HuH-7.5 (cell line): Measurements from ENCODE around the gene ADGRG1.
A peak's percentile ranks its signal among the peaks of the same experiment; 100 is the strongest.

Experiments used
- DNase-seq: peaks from one replicate; pipeline ENCODE4 v3.0.0; 2011; ENCODE audit warnings: low spot score

ADGRG1 gene

GRCh38 chr16:57606147-57606846, 22.1 kb upstream of the ADGRG1 start:
- DNase-seq, result no peak

GRCh38 chr16:57606847-57607501, 21.5 kb upstream of the ADGRG1 start:
- DNase-seq, result peak; percentile 46

- no peak for DNase-seq
Observed at GRCh38 chr16:57607676-57608461, 20.6 kb upstream of the ADGRG1 start.

DNA sequence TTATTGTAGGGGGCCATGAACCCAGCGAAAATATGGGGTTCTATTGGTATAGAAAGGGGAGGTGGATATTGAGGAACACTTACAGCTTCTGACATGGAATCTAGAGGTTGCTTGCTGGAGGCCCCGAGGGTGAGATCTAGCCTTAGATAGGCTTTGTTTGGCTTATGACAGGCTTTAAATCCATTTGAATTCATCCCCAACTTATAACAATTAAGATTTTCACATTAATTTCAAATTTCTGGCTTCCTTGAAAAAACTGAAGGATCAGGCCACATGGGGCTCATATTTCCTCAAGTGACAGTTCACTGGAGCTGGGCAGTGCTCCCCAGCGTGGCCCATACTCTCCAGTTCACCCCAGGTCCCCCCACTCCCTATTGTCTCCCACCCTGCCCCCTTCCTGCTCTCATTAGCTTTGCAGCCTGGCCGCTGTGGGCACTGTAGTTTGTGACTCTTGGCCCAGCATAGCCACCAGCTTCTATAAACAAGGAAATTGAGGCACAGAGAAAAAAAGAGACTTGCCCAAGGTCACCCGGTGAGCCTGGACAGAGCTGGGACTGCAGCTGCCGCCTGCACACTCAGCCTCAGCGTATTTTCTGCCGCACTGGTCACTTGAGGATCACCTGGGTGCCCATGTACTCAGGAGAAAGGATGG, 19.8 kb upstream of the ADGRG1 start:
- no peak for DNase-seq

DNA sequence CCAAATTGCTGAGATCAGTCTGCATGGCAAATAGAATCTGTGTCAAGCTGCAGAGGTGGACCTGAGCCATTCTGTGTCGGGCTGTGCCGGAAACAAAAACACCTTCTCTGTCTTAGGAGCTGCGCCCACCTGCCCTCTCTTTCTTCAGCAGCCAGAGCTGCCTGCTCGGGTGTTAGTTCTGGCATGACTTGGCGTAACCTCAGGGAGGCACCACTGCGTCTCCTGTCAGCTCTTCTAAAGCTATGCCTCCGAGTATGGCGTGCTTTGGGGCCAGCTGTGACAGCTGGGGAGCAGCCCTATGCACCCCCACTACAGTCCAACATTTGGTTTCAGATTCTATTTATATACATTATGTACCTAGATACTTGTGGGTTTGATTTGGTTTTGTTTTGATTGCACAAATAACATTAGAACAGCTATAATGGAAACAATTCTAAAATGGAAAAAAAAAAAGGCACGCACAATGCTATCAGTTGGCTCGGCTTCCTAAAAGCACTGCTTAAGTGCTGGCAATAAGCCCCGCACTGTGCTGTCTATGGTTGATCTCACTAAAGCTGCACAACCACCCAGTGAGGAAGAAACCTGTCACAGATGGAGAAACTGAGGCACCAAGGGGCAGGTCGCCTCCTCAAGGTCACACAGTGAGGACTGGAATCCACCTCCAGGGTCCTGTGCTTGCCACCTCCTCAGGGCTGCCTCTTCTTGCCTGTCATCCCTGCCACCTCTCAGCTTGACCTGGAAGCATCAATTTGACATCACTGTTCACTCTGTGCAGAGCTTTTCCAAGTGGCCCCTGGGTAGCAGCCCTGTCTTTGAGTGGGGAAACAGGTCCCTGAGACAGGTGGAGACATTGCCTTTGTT, 18.7 kb upstream of the ADGRG1 start:
- DNase-seq, result no peak

DNA sequence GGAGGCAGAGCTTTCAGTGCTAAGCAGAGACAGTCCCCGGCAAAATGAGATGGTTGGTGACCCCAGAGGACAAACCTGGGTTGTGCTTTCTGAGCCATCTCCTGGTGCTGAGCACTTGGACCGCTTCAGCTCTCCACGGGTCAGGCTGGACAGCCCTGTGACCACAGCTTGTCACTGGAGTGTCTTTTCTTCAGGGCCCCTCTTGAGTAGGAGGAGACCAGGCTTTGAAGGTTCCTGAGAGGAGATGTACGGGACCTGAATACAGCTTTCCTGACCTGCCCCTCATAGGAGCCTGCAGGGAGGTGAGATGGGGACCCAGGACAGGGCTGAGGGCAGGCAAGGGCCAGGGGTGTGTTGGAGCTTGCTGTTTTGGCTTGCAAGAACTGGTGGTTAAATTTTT, 17.8 kb upstream of the ADGRG1 start:
- no peak for DNase-seq

- no peak for DNase-seq
Observed at GRCh38 chr16:57611181-57611580, 17.2 kb upstream of the ADGRG1 start.

- no peak for DNase-seq
Observed at GRCh38 chr16:57611706-57612105, 16.7 kb upstream of the ADGRG1 start.

DNA sequence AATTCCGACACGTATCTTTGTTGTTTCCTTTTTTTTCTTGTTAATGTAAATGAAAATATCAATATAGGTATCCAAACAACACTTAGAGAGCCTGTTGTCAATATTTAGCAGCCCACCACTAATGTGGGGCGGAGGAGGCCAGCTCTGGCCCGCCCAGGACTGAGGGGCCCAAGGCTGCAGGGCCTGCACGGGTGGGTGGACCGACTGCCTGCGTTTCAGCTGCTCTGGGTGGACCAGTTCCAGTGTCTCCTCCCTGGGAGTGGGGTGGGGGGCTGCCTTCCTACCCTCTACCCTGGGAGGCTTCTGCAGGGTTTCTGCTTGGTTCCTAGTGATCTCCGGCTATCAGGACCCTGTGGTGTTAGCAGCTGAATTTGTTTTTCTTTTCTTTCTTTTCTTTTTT, 15.9 kb upstream of the ADGRG1 start:
- DNase-seq, result no peak

- no peak for DNase-seq
Observed at GRCh38 chr16:57613514-57613913, 14.9 kb upstream of the ADGRG1 start.

DNA sequence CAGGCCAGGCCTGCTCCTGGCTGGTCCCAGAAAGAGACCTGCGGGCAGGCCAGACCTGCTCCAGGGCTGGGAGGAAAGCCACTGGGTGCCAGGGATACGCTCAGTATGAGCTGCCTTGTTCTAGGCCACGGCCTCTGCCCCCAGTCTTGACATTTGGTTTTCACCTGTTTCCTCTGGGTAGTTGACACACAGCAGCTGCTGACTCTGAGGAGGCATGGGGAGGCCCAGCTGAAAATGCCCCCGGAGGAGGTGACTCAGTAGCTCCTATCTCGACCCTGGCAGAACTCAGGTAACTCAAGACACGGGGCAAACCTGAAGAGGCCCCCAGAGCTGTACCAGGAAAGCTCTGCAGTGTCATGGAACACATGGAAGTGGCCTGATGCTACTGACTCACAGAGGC, 13.9 kb upstream of the ADGRG1 start:
- DNase-seq, result no peak

DNA sequence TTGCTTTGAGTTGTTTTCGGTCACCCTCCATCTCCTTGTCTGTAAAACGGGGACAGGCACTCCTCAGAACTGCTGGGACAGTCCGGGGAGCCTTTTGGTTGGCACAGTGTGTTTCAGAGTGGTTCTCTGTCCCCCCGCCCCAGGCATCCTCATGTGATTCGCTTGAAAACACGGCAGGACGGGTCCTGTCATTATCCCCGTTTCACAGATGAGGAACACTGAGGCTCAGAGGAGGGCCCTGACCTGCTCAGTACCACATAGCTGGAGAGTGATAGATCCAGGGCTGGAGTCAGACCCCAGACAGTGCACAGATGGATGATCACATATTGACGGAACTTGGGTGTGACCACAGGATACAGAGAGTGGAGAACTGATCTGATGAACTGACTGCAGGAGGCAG, 13.5 kb upstream of the ADGRG1 start:
- DNase-seq, result no peak

- no peak for DNase-seq
Observed at GRCh38 chr16:57615813-57616212, 12.6 kb upstream of the ADGRG1 start.

- DNase-seq, result no peak
Observed at GRCh38 chr16:57616241-57616640, 12.2 kb upstream of the ADGRG1 start.

- no peak for DNase-seq
Observed at GRCh38 chr16:57616876-57617275, 11.6 kb upstream of the ADGRG1 start.

DNA sequence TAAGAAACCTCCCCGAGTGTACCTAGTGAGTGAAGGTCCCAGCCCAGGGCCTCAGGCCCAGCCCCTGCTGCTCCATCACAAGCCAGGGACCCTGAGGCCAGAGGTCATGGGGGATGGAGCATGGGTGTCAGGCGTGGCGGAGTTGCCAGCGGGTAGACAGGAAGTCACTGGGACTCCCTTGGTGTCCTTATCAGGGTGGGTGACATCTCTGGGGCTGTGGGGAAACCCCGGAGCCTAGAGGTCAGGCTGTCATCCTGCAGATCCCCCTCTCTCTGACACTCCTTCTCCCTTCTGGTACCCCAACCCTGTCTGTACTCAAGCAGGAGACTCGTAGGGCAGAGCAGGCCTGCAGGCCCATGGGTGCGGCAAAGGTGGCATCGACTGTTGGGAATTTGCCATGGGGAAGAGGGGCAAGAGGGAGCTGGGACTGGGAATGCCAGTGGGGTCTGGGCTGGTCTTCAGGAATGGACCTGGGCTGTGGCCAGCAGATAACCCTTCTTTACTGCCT, 10.8 kb upstream of the ADGRG1 start:
- no peak for DNase-seq

DNA sequence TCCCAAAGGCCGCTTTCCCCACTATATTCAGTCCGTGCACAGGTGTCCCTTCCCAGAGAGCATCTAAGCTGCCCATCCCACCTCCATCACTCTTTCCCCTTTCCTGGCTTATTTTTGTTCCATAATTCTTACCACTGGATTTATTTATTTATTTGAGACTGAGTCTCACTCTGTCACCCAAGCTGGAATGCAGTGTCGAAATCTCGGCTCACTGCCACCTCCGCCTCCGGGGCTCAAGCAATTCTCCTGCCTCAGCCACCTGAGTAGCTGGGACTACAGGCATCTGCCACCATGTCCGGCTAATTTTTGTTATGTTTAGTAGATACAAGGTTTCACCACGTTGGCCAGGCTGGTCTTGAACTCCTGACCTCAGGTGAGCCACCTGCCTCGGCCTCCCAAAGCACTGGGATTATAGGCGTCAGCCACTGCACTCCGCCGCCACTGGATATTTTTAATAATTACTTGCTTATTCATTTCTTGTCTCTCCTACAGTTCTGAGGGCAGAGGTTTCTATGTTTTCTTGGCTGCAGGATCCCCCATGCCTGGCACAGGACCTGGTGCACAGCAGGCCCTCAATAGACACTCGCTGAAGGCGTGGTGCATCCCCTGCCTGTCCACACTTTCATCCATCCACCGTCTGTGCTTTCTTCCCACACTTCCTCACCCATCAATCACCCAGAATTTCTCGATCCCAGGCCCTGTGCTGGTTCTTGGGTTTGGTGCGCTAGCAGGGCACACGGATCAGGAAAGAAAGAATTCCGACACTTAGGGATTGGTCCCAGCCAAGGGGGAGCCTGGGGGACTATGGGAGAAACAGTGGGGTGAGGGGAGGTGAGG, 9.9 kb upstream of the ADGRG1 start:
- no peak for DNase-seq

DNA sequence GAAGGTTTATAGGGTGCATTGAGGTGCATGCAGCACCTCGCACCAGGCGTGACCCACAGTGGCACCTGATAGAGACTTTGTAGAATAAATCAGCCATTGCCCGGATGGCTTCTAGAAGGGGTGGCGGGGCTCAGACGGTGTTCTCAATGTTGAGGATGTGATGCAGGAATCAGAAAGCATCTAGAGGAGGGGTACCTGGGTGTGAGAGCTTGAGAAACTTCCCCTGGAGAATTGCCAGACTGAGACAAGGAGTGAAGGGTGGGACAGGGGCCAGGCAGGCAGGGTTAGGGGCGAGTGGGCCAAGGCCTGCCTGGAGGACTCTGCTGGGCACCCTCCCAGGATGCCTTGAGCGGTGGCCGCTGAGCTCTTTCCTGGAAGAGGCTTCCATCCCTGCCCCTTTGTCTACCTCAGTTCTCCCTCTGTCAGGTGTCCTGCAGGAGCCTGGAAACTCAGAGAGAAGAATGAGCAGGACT, 9.3 kb upstream of the ADGRG1 start:
- DNase-seq, result no peak

DNA sequence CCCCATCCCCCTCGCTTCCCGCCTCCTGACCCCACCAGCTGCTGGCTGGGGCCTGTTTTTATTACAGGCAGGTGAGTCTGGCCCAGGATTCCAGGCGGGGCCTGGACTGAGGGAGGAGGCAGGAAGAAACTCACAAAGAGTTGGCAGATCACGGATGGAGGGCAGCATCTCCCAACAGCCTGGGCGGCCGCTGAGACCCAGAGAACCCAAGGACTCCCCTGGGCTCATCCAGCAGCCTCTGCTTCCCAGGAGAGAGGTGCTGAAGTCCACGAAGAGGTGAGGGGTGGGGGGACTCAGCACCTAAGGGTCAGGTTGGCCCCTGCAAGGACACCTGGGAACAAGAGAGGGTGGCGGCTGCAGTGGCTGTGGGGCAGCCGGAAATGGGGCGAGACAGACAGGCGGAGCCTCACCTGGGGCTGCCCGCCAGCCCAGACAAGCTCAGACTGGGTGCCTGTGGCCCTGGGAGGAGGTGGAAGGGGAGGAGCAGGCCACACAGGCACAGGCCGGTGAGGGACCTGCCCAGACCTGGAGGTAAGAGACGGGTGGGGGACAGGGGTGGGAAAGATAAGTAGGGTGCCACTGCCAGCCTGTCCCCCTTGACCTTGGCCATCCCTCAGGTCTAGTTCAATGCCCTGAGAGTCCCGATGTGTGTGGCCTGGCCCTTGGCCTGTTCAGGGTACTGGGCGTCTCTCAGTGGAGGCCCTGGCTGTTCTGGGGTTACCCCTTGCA, 8.7 kb upstream of the ADGRG1 start:
- no peak for DNase-seq
